PC-9 (cell line): Measurements from ENCODE around the gene MMP11.

ENCODE experiments used
- EZH2 ChIP-seq: fragments of 200-600 bp; sonication (generic); IDR thresholded peaks from 2 replicates; pipeline ENCODE4 v1.8.0; 2017; ENCODE audit warnings: antibody characterized with exemption, low read depth
- TF ChIP-seq, protein P1 (sequence below): fragments of 200-600 bp; sonication (generic); conservative IDR thresholded peaks from 2 replicates; pipeline ENCODE4 v1.6.1; 2017; ENCODE audit warnings: mixed run types, antibody characterized with exemption, mild to moderate bottlenecking, moderate library complexity

DNA sequence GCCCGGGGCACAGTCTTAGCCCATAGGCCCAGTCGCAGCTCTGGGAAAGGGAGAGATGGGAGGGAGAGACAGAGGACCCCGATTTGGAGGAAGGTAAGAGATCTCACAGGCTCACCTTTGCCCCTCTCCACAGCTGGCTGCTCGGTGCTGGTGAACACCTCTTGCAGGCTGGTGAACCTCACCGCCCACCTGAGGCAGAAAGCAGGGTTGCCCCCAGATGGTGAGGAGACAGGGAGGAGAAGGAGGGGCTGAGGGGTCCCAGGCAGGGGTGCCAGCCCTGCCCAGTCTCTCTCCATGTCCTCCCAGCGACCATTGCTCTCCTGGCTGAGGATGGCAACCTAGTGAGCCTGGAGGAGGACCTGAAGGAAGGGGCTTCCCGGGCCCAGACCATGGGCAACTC is 8.7 kb upstream of the MMP11 start:
- TF ChIP-seq, protein P1, sequence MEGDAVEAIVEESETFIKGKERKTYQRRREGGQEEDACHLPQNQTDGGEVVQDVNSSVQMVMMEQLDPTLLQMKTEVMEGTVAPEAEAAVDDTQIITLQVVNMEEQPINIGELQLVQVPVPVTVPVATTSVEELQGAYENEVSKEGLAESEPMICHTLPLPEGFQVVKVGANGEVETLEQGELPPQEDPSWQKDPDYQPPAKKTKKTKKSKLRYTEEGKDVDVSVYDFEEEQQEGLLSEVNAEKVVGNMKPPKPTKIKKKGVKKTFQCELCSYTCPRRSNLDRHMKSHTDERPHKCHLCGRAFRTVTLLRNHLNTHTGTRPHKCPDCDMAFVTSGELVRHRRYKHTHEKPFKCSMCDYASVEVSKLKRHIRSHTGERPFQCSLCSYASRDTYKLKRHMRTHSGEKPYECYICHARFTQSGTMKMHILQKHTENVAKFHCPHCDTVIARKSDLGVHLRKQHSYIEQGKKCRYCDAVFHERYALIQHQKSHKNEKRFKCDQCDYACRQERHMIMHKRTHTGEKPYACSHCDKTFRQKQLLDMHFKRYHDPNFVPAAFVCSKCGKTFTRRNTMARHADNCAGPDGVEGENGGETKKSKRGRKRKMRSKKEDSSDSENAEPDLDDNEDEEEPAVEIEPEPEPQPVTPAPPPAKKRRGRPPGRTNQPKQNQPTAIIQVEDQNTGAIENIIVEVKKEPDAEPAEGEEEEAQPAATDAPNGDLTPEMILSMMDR = no peak
- no peak for TF ChIP-seq EZH2
